NCI-H146 treated with DMSO at 0.1 percent for 48 hours (cell line): ENCODE measurements around the gene EPS8L1.
A peak's percentile ranks its signal among the peaks of the same experiment; 100 is the strongest.

Experiments used
- DNase-seq: peaks from one replicate; lab custom pipeline; 2025; ENCODE audit not compliant: unreplicated experiment; lab: John Stamatoyannopoulos, UW

Gene EPS8L1

DNA sequence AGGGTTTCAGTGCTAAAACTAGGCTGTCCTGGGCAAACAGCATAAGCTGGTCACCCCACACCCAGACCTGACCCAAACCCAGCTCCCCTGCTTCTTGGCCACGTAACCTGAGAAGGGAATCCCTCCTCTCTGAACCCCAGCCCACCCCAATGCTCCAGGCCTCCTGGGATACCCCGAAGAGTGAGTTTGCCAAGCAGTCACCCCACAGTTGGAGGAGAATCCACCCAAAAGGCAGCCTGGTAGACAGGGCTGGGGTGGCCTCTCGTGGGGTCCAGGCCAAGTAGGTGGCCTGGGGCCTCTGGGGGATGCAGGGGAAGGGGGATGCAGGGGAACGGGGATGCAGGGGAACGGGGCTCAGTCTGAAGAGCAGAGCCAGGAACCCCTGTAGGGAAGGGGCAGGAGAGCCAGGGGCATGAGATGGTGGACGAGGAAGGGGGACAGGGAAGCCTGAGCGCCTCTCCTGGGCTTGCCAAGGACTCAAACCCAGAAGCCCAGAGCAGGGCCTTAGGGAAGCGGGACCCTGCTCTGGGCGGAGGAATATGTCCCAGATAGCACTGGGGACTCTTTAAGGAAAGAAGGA, 39.0 kb downstream of the EPS8L1 start:
- no peak for DNase-seq

- no peak for DNase-seq
Observed at GRCh38 chr19:55115446-55116065, 39.9 kb downstream of the EPS8L1 start.

GRCh38 chr19:55116232-55116858, 40.7 kb downstream of the EPS8L1 start:
- DNase-seq, result peak; percentile 19

GRCh38 chr19:55116859-55117662, 41.4 kb downstream of the EPS8L1 start, which contains the start of gene PPP1R12C:
Gene PPP1R12C (minus strand): TSS chr19:55117637. CDS start chr19:55117543, 94 bp downstream.
- DNase-seq, result no peak

GRCh38 chr19:55117663-55118391, 42.2 kb downstream of the EPS8L1 start:
- DNase-seq, result peak; percentile 98

DNA sequence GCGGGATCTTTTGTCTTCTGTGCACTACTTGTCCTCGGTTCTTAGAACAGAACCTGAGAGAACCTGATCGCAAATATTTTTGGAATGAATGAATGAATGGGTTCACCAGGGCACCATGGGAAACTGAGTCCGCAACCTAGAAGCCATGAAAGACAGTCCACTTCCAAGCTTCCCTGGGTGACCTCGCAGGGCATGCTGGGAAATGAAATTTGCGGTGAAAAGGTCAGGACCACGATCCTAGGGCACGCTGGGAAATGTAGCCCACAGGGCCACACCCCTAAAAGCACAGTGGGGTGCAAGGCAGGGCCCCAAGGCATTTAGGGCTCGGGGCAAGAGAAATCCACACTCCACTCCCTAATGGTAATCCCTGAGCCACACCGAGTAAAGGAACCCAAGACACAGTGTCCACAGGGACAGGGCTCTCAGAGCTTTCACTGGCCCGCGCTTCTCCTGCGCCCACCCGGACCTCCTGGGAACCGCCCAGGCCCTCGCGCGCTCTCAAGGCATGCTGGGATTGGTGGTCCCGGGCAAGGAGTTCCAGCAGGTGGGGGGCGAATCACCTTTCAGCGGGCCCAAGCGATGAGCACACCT, 42.8 kb downstream of the EPS8L1 start:
- peak; percentile 6 for DNase-seq

DNA sequence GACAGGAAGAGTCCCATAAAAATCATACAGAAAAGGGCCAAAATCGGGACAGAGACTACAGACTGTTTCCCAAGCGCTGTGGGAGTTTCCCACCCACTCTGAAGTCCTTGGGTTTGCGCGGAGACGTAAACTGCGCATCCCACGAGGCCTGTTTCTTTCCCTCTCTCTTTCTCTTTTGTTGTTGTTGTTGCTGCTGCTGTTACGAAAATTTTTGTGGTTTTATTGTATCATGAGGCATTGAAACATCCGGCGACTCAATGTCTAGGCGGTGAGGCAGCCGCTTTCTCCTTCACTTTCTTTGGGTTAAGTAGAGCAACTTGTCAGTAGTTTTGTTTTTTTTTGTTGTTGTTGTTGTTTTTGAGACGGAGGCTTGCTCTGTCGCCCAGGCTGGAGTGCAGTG, 43.4 kb downstream of the EPS8L1 start:
- no peak for DNase-seq

DNA sequence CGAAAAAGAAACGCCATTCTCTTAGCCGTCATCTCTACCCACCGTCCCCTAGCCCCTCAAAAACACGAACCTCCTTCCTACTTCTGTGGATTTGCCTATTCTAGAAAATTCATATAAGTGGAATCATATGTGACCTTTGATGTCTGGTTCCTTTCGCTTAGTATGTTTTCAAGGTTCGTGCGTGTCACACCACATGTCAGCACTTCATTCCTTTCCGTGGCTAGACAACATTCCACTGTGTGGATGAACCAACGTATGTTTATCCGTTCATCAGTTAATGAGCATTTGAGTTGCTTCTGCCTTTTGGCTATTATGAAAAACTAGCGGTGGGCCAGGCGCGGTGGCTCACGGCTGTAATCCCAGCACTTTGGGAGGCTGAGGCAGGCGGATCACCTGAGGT, 55.8 kb downstream of the EPS8L1 start:
- no peak for DNase-seq

- no peak for DNase-seq
Observed at GRCh38 chr19:55132453-55133129, 56.9 kb downstream of the EPS8L1 start.

- no peak for DNase-seq
Observed at GRCh38 chr19:55133639-55134444, 58.2 kb downstream of the EPS8L1 start.

- DNase-seq, result no peak
Observed at GRCh38 chr19:55134736-55135135, 59.1 kb downstream of the EPS8L1 start.

DNA sequence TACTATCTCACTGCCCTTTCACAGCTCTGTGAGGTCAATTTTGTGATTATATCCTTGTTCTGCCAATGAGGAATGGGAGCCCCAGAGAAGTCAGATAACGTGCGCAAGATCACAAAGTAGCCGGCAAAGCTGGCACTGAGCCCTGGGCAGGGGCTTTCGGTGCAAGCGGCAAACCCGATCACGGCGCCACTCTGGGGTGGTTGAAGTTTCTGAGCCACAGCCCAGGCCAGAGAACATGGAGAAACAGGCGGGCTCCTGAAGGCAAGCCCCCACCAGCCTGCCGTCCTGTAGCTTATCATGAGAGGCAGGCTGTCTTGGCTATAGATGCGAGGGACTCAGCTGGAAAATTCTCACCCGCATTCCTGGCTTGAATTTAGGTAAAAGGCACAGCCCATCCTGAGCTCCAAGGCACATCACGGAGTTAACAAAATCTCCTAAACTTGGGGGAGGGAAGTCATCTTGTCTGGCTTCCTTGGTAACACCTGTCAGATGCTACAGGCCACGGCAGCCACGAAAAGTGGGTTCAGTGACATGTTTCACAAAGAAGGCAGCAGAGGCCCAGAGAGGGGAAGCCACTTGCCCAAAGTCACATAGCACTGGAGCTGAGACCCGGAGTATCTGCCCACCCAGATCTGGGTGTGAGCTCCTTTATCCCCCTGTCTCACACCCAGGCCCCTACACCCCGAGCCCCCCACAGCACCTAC, 60.9 kb downstream of the EPS8L1 start:
- no peak for DNase-seq
